T-cell (primary cell): ENCODE data around the gene TPSG1. TPM values are rescaled to one million over a fixed set of nuclear protein-coding genes. Genes with fewer than 3 reads are reported as not detected.
"Not testable (repeated sequence)": the region's sequence is repeated elsewhere in the genome, so short reads cannot be mapped to it uniquely, and the experiment has no call there.

Source experiments
- ATAC-seq, 4 experiments: fragments of 200-7000 bp in 3 of 4; fragments of 150-1000 bp in 1 of 4; cut with Tn5 transposase; replicated peaks in 1 of 4; 1 replicate in 3 of 4; 2 replicates in 1 of 4; pipeline ENCODE4 v1.10.0; 2021; ENCODE audit warnings: moderate library complexity in 3 of 4, mild to moderate bottlenecking in 2 of 4, moderate number of reproducible peaks in 1 of 4
- CTCF ChIA-PET, 2 donors: fragments of 300-600 bp; sonication (Branson Sonifier 250); formaldehyde crosslinking; loops; one replicate each; lab custom pipeline; 2022; ENCODE audit warnings: antibody characterized with exemption in 2 of 2; lab: Charles Lee
- POLR2A ChIA-PET, 2 donors: fragments of 300-600 bp; sonication (Branson Sonifier 250); formaldehyde crosslinking; loops; one replicate each; lab custom pipeline; 2022; ENCODE audit warnings: antibody characterized with exemption in 2 of 2; lab: Charles Lee
- DNase-seq, 35 experiments: peaks; one replicate each; pipeline versions ENCODE4 v3.0.0 to v3.0.0-alpha.2; 2013 to 2023
- H3K27ac ChIP-seq: one replicate; pipeline ENCODE4 v1.5.1; 2013; ENCODE audit warnings: low read length
- H3K27me3 ChIP-seq, 2 experiments: replicated peaks in 1 of 2; 1 replicate in 1 of 2; 2 replicates in 1 of 2; pipeline versions ENCODE4 v1.6.1 to v1.7.0; 2013; ENCODE audit warnings: low read length in 1 of 2, mixed read lengths in 1 of 2; ENCODE audit not compliant: control insufficient read depth in 2 of 2, insufficient read depth in 2 of 2; ENCODE audit errors: extremely low read depth in 1 of 2
- H3K36me3 ChIP-seq, 2 donors: 1 replicate in 1 of 2; 2 replicates in 1 of 2; pipeline versions ENCODE4 v1.6.1 to v1.7.0; 2013; ENCODE audit warnings: low read length in 1 of 2; ENCODE audit not compliant: control insufficient read depth in 2 of 2, insufficient read depth in 1 of 2; ENCODE audit errors: extremely low read depth in 1 of 2
- H3K4me1 ChIP-seq, 2 experiments: 1 replicate in 1 of 2; 2 replicates in 1 of 2; pipeline versions ENCODE4 v1.6.1 to v1.7.0; 2013; ENCODE audit warnings: low read length in 2 of 2, mixed read lengths in 1 of 2; ENCODE audit not compliant: insufficient read depth in 2 of 2, control insufficient read depth in 1 of 2; ENCODE audit errors: extremely low read depth in 1 of 2
- H3K4me3 ChIP-seq, 2 donors: 1 replicate in 1 of 2; 2 replicates in 1 of 2; pipeline versions ENCODE4 v1.5.1 to v1.7.0; 2013; ENCODE audit warnings: mild to moderate bottlenecking in 2 of 2, low read length in 1 of 2, moderate library complexity in 1 of 2; ENCODE audit not compliant: control insufficient read depth in 1 of 2; ENCODE audit errors: extremely low read depth in 1 of 2
- H3K9me3 ChIP-seq: 2 replicates; pipeline ENCODE4 v1.7.0; 2013
- H3K27ac Mint-ChIP-seq, 2 donors: one replicate each; pipeline ENCODE4 v1.8.0; 2020 to 2021; ENCODE audit warnings: mild to moderate bottlenecking in 2 of 2, mixed read lengths in 2 of 2
- H3K27me3 Mint-ChIP-seq, 2 donors: one replicate each; pipeline ENCODE4 v1.8.0; 2021 to 2022; ENCODE audit warnings: mixed read lengths in 2 of 2
- H3K36me3 Mint-ChIP-seq: one replicate; pipeline ENCODE4 v1.8.0; 2021; ENCODE audit warnings: mixed read lengths
- H3K4me1 Mint-ChIP-seq, 3 donors: one replicate each; pipeline ENCODE4 v1.8.0; 2020 to 2022; ENCODE audit warnings: mixed read lengths in 3 of 3, mild to moderate bottlenecking in 1 of 3
- H3K4me3 Mint-ChIP-seq, 3 donors: one replicate each; pipeline ENCODE4 v1.8.0; 2020 to 2022; ENCODE audit warnings: mild to moderate bottlenecking in 3 of 3, mixed read lengths in 3 of 3, moderate library complexity in 3 of 3
- H3K9me3 Mint-ChIP-seq, 3 donors: one replicate each; pipeline ENCODE4 v1.8.0; 2020 to 2022; ENCODE audit warnings: mixed read lengths in 3 of 3
- WGBS: methylation state at CpG from one replicate; pipeline ENCODE4 v1.1.5; 2013; ENCODE audit warnings: missing lambda C conversion rate; ENCODE audit not compliant: insufficient coverage; 5-methylcytosine and 5-hydroxymethylcytosine counted together
- total RNA-seq, 35 experiments: library from RNA in 6 of 35; stranded (reverse) in 6 of 35; fragments of 120-200 nt in 1 of 35; gene quantifications; one replicate each; pipeline versions ENCODE4 v1.2.1 to v1.2.4 and lab custom pipeline; 2013 to 2026

Gene TPSG1
- total RNA-seq, 5 donors from 2014 or later (not counting 1 experiment from before 2014, with no cell fraction given): not detected

DNA sequence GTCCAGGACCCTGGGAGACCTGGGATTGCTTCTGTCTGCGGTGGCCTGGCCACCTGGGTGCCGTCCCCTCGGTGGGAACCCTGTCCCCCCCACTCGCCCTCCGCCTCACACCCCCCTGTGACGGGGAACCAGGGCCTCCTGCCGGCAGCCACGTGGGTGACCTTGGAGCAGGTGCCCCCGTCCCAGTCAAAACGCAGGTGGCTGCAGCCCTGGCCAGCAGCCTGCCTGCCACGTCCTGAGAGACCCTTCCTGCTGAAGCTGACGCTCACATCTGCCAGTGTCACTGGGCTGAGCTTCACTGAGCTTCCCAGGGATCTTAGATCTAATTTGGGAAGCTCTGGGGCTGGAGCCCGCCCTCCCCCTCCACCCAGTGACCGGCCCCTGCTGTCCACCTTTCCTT lies 1.6 kb upstream of the TPSG1 start:
- H3K4me1 ChIP-seq, CTCF ChIA-PET, H3K36me3 ChIP-seq, H3K4me1 Mint-ChIP-seq, H3K36me3 Mint-ChIP-seq, H3K9me3 ChIP-seq, H3K9me3 Mint-ChIP-seq, H3K27me3 ChIP-seq, POLR2A ChIA-PET, DNase-seq, ATAC-seq, H3K4me3 ChIP-seq, H3K27ac ChIP-seq, H3K4me3 Mint-ChIP-seq, H3K27ac Mint-ChIP-seq, H3K27me3 Mint-ChIP-seq: not testable (repeated sequence)
- 52% methylated on average over 10 of the region's 14 CpGs for WGBS

DNA sequence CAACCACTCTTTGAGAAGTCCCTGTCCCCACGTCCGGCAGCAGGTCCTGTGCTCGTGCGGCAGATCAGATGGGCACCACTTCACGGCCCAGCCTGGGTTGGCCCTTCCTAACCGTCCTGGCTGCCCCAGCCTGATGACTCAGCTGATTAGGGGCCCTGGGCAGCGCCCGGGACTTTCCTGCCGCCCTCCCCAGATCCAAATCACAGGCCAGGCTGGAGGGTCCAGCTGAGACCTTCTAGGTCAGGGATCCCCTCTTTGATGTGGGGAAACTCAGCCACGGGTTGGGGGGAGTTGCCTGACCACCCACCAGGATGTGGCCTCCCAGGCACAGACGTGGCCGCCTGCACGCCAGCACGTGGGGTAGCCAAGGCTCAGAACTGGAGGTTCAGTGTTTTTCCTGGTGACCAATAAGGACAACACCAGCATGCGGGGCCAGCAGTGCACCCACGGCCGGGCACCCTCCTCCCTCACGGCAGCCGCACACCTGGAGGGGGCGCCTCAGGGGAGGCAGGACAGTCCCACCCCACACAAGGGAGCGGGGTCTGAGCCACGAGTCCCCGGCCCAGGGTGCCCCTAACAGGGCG lies 752 bp upstream of the TPSG1 start:
- H3K36me3 Mint-ChIP-seq, H3K9me3 Mint-ChIP-seq, H3K27me3 Mint-ChIP-seq, H3K36me3 ChIP-seq, H3K4me1 ChIP-seq, POLR2A ChIA-PET, H3K27ac ChIP-seq, ATAC-seq, H3K4me3 Mint-ChIP-seq, H3K4me1 Mint-ChIP-seq, CTCF ChIA-PET, H3K27ac Mint-ChIP-seq, H3K9me3 ChIP-seq, DNase-seq, H3K4me3 ChIP-seq: not testable (repeated sequence)
- WGBS: 50% methylated on average over 4 of the region's 24 CpGs
- peaks cover 0 to 11% of the 10 kb centered on the region in 2 experiments for H3K27me3 ChIP-seq

DNA sequence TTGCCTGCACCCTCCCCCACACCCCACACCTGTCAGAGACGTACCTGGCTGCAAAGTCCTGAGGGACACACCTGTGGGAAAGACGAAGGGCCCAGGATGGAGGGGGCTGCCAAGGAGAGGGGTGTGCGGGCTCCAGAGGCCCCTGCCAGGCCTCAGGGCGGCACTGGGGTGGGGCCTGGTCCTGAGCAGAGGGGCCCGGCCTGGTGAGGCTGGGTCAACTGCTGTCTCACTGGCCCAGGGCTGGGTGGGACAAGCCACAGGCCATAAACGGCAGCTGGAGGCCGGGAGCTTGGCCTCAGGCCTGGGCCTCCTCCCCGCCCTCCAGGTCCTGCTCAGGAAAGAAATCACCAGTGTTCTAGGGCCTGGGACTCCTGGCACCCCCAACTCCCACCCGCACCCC lies 510 bp downstream of the TPSG1 start:
- Histone ChIP-seq H3K27me3 (peaks cover 0 to 8% of the 10 kb centered on the region in 2 experiments), H3K4me1 (no peaks in the 10 kb centered on the region), H3K36me3 (no peaks in the 10 kb centered on the region), H3K27ac (no peak overlapping the region), H3K4me3 (no peak overlapping the region), H3K9me3 (no peaks in the 10 kb centered on the region)
- POLR2A ChIA-PET: no interaction called here
- H3K9me3 Mint-ChIP-seq: no peaks in the 10 kb centered on the region
- ATAC-seq (no peak), DNase-seq (no peak)
- 73% methylated on average over 3 of the region's 9 CpGs for WGBS
- no peak overlapping the region for H3K27ac Mint-ChIP-seq
- H3K27me3 Mint-ChIP-seq: peaks cover 0 to 3% of the 10 kb centered on the region in 2 donors
- no peak overlapping the region for H3K4me3 Mint-ChIP-seq
- CTCF ChIA-PET: no interaction called here
- H3K36me3 Mint-ChIP-seq: no peaks in the 10 kb centered on the region
- no peaks in the 10 kb centered on the region for H3K4me1 Mint-ChIP-seq

DNA sequence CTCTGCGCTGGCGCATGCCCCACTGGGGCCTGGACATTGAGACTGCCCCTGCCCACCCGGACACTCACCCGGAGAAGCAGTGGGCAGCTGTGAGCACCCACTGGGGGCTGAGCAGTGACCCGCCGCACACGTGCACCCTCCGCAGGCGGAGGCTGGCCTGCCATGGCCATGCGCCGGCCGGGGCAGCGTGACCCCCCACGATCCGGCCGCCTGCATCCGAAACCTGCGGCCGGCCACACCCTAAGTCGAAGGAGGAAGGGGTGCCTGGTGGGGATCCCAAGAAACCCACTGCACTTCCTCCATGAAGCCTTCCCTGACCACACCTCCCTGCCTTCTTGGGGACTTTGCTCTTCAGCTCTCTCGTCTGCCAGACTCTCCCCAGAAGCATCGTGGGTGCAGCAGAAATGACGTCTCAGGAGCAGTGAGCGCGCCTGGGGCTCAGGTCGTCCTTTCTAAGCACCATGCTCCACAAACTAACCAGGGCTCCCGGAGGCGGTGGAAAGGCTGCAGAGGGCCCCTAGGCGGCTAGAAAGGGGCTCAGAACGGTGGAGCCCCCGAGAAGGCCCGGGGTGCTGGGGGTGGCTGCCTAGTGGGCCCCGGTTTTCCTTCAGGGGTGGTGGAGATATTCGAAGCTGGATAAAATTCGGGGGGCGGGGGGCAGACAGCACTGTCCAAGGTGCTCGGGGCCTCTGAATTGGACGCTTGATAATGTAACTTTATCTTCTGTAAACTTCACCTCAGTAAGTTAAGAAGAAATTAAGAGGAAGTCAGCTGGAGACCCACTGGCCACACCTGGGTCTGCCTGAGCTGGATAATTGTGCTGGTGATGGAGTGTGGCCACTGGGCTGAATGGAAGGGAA lies 1.5 kb downstream of the TPSG1 start:
- Histone ChIP-seq H3K27ac (no peak overlapping the region), H3K4me3 (no peak overlapping the region), H3K4me1 (no peaks in the 10 kb centered on the region), H3K27me3 (peaks cover 0 to 8% of the 10 kb centered on the region in 2 experiments), H3K9me3 (no peaks in the 10 kb centered on the region), H3K36me3 (no peaks in the 10 kb centered on the region)
- Mint-ChIP-seq H3K9me3 (no peaks in the 10 kb centered on the region), H3K36me3 (no peaks in the 10 kb centered on the region), H3K27ac (no peak overlapping the region), H3K4me1 (no peaks in the 10 kb centered on the region), H3K4me3 (no peak overlapping the region), H3K27me3 (peaks cover 0 to 3% of the 10 kb centered on the region in 2 donors)
- ChIA-PET POLR2A (no interaction called here), CTCF (no interaction called here)
- ATAC-seq (no peak), DNase-seq (no peak)
- WGBS: 85% methylated on average over 22 of the region's 38 CpGs

DNA sequence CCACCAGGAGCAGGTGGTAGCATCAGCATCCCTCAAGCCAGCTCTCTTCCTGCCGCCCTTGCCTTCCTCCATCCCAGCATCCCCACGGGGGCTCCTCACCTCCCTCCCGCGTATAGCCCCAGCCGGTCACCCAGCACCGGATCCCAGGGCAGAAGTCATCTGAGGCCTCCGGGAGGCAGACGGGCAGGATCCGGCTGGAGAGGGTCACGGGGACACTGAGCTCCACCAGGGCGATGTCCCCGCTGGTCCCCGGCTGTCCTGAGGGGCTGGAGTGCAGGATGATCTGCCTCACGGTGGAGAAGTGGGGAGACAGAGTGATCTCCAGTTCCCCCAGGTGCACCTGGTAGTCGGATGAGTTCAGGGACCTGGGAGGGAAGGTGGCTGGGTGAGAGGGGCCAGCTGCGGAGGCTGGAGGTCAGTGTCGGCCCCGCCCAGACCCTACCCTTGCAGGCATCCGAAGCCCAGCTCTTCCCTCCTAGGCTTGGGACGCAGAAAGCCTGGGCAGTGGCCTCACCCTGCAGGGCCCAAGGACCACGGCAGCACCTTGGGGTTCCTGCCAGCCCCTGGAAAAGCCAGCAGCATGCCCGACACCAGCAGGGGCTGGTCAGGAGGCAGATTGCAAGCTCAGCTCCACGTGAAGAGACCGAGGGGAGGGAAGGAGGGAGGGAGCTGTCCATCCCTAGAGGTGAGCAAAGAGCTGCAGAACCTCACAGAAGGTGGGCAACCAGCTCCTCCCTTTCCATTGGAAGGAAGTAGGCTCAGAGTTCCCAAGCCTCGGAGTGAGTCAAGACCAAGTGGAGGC lies 2.3 kb downstream of the TPSG1 start:
- ChIA-PET POLR2A (no interaction called here), CTCF (no interaction called here)
- no peaks in the 10 kb centered on the region for H3K9me3 ChIP-seq
- Mint-ChIP-seq H3K4me3 (no peak overlapping the region), H3K4me1 (no peaks in the 10 kb centered on the region), H3K27me3 (peaks cover 0 to 3% of the 10 kb centered on the region in 2 donors), H3K27ac (no peak overlapping the region), H3K9me3 (no peaks in the 10 kb centered on the region), H3K36me3 (no peaks in the 10 kb centered on the region)
- no peak for DNase-seq
- ATAC-seq: no peak
- WGBS: 66% methylated on average over 18 of the region's 25 CpGs
- peaks cover 0 to 8% of the 10 kb centered on the region in 2 experiments for H3K27me3 ChIP-seq
- no peaks in the 10 kb centered on the region for H3K4me1 ChIP-seq
- H3K4me3 ChIP-seq: no peak overlapping the region
- no peak overlapping the region for H3K27ac ChIP-seq
- no peaks in the 10 kb centered on the region for H3K36me3 ChIP-seq

DNA sequence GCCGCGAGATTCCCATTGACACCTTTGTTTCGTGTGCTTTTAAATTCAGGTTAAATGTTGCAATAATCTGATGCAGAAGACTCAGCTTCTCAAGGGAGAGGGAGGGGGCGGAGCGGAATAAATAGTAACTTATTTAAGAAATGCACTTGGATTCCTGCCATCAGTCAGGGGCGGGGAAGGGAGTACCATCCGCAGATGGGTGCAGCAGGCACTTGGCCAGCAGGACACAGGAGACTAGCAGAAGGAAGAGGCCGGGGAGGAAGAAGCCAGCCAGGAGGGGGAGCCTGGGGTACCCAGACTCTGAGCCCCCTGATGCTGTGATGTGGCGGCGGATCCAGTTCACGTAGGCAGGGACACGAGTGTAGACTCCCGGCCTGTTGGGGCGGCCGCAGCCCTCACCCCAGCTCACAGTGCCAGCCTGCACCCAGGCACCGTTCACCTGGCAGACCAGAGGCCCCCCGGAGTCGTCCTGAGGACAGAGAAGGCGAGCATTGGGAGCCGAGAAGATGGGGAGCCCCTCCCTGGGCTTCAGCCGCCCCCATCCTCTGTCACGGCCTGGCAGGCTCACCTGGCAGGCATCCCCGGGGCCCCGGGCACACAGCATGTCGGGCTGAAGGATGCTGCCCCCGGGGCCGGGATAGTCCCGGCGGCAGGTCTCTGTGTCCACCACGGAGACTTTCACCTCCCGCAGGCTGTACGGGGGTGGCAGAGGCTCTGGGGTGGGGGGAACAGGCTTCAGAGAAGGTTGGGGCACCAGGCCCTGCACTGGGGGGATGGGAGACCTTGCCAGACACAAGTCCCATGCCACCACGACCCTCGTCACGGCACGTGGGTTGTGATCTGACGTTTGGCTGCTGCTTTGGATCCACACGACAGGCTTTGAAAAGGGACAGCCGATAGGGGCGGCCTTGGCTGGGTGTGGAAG lies 3.2 kb downstream of the TPSG1 start:
- no peak overlapping the region for H3K27ac Mint-ChIP-seq
- H3K36me3 Mint-ChIP-seq: no peaks in the 10 kb centered on the region
- H3K27me3 ChIP-seq: peaks cover 0 to 8% of the 10 kb centered on the region in 2 experiments
- no peaks in the 10 kb centered on the region for H3K4me1 ChIP-seq
- no peaks in the 10 kb centered on the region for H3K9me3 ChIP-seq
- ATAC-seq: no peak
- H3K27me3 Mint-ChIP-seq: peaks cover 0 to 2% of the 10 kb centered on the region in 2 donors
- no peaks in the 10 kb centered on the region for H3K4me1 Mint-ChIP-seq
- ChIA-PET POLR2A (no interaction called here), CTCF (no interaction called here)
- no peak overlapping the region for H3K27ac ChIP-seq
- no peak for DNase-seq
- no peaks in the 10 kb centered on the region for H3K36me3 ChIP-seq
- no peaks in the 10 kb centered on the region for H3K9me3 Mint-ChIP-seq
- no peak overlapping the region for H3K4me3 ChIP-seq
- 77% methylated on average over 32 of the region's 40 CpGs for WGBS
- H3K4me3 Mint-ChIP-seq: no peak overlapping the region
